IMR-90 (cell line): ENCODE results near the gene LCAT. TPM values are rescaled to one million over a fixed set of nuclear protein-coding genes. Genes with fewer than 3 reads are reported as not detected.

Experiments
- ELK1 ChIP-seq: fragments of 150-350 bp; IDR thresholded peaks from 2 replicates; pipeline ENCODE4 v1.6.1; 2016; ENCODE audit warnings: low read depth, mild to moderate bottlenecking, low read length, moderate library complexity, borderline replicate concordance
- RFX5 ChIP-seq: IDR thresholded peaks from 2 replicates; pipeline ENCODE4 v1.8.0; 2012; ENCODE audit warnings: low read depth, mild to moderate bottlenecking, low read length, moderate library complexity
- USF2 ChIP-seq: fragments of 150-350 bp; IDR thresholded peaks from 2 replicates; pipeline ENCODE4 v1.6.1; 2017; ENCODE audit warnings: mild to moderate bottlenecking, antibody characterized with exemption, low read length, low read depth
- polyA plus RNA-seq, 3 experiments: library from polyadenylated mRNA; depleted of rRNA; stranded (reverse); fragments of >200 nt; gene quantifications; 2 replicates each; pipeline ENCODE4 v1.2.3, GENCODE V29; 2012; ENCODE audit warnings: low replicate concordance in 1 of 3
- total RNA-seq: library from RNA; depleted of rRNA; stranded (reverse); fragments of >200 nt; gene quantifications from 2 replicates; pipeline ENCODE4 v1.2.3, GENCODE V29; 2012

LCAT gene
- total and polyA plus RNA-seq, 2 of the 4 experiments (the other 2 are of a cell fraction) = 1.4 to 18.8 TPM

- no peak for TF ChIP-seq USF2
- no peak for TF ChIP-seq ELK1
- TF ChIP-seq RFX5 = no peak
These were observed 16.6 kb downstream of the LCAT start (continued) for GRCh38 chr16:67927131-67927941.
